H1 (cell line): ENCODE measurements around the gene ITPKC. TPM values are rescaled to one million over a fixed set of nuclear protein-coding genes. Genes with fewer than 3 reads are reported as not detected.

Experiments
- CTCF ChIA-PET: fragments of 300-600 bp; sonication (Branson Sonifier 250); formaldehyde crosslinking; loops from one replicate; lab custom pipeline; 2021; ENCODE audit not compliant: partially characterized antibody; lab: Charles Lee
- POLR2A ChIA-PET: fragments of 300-600 bp; sonication (Branson Sonifier 250); formaldehyde crosslinking; loops from one replicate; lab custom pipeline; 2021; ENCODE audit warnings: inconsistent platforms; ENCODE audit not compliant: partially characterized antibody; lab: Charles Lee
- DNase-seq, 2 experiments: peaks; one replicate each; pipeline versions ENCODE4 v3.0.0 to v3.0.0-alpha.2; 2010 to 2022; ENCODE audit warnings: low spot score in 2 of 2, low read depth in 1 of 2, mixed read lengths in 1 of 2
- FAIRE-seq: peaks from 2 replicates; lab custom pipeline; 2011; peaks lifted over from hg19 to GRCh38; lab: Jason Lieb, UNC
- H2AFZ ChIP-seq: 2 replicates; pipeline ENCODE4 v1.8.1; 2012; ENCODE audit warnings: low read length, inconsistent platforms
- H2AK5ac ChIP-seq: 2 replicates; pipeline ENCODE4 v1.6.1; 2013; ENCODE audit warnings: low read depth, low read length
- H2BK120ac ChIP-seq: replicated peaks from 2 replicates; pipeline ENCODE3; 2013; ENCODE audit warnings: low read depth, low read length, inconsistent platforms
- H2BK12ac ChIP-seq: 2 replicates; pipeline ENCODE4 v1.6.1; 2013; ENCODE audit warnings: low read depth, low read length
- H2BK15ac ChIP-seq: 2 replicates; pipeline ENCODE4 v1.6.1; 2013; ENCODE audit warnings: low read length
- H2BK20ac ChIP-seq: 2 replicates; pipeline ENCODE4 v1.6.1; 2013; ENCODE audit warnings: low read length
- H2BK5ac ChIP-seq: 2 replicates; pipeline ENCODE4 v1.6.1; 2013; ENCODE audit warnings: low read depth, low read length
- H3K14ac ChIP-seq: 2 replicates; pipeline ENCODE4 v1.6.1; 2013; ENCODE audit warnings: inconsistent platforms; ENCODE audit not compliant: insufficient read length
- H3K18ac ChIP-seq: 2 replicates; pipeline ENCODE4 v1.6.1; 2013; ENCODE audit warnings: low read length; ENCODE audit errors: extremely low read depth
- H3K23ac ChIP-seq: 2 replicates; pipeline ENCODE4 v1.6.1; 2013; ENCODE audit warnings: inconsistent platforms; ENCODE audit not compliant: insufficient read length
- H3K23me2 ChIP-seq: 2 replicates; pipeline ENCODE4 v1.6.1; 2013; ENCODE audit warnings: low read depth, low read length
- H3K27ac ChIP-seq: 2 replicates; pipeline ENCODE4 v1.6.1; 2011; ENCODE audit warnings: low read depth, low read length, inconsistent platforms
- H3K27me3 ChIP-seq, 4 experiments: replicated peaks in 1 of 4; 1 replicate in 1 of 4; 2 replicates in 3 of 4; pipeline versions ENCODE4 v1.6.1 to v1.8.1; 2011 to 2013; ENCODE audit warnings: low read length in 3 of 4, mild to moderate bottlenecking in 3 of 4, inconsistent platforms in 2 of 4, mixed read lengths in 2 of 4, moderate library complexity in 1 of 4; ENCODE audit not compliant: control insufficient read depth in 3 of 4, insufficient read depth in 3 of 4; ENCODE audit errors: extremely low read depth in 1 of 4
- H3K36me3 ChIP-seq, 4 experiments: 2 replicates each; pipeline versions ENCODE4 v1.6.1 to v1.8.1; 2011 to 2013; ENCODE audit warnings: mild to moderate bottlenecking in 4 of 4, low read length in 3 of 4, moderate library complexity in 2 of 4, control low read depth in 1 of 4, inconsistent platforms in 1 of 4; ENCODE audit not compliant: insufficient read depth in 4 of 4, control insufficient read depth in 2 of 4
- H3K4ac ChIP-seq: replicated peaks from 2 replicates; pipeline ENCODE3; 2013; ENCODE audit warnings: low read length, low read depth, mixed read lengths, inconsistent platforms; ENCODE audit not compliant: insufficient read length
- H3K4me1 ChIP-seq, 4 experiments: replicated peaks in 1 of 4; 1 replicate in 1 of 4; 2 replicates in 3 of 4; pipeline versions ENCODE4 v1.6.1 to v1.8.1; 2011 to 2013; ENCODE audit warnings: low read length in 3 of 4, inconsistent platforms in 2 of 4, mixed read lengths in 1 of 4; ENCODE audit not compliant: insufficient read depth in 4 of 4, control insufficient read depth in 3 of 4
- H3K4me2 ChIP-seq, 2 experiments: 2 replicates each; pipeline versions ENCODE4 v1.6.1 to v1.8.1; 2011 to 2013; ENCODE audit warnings: low read depth in 2 of 2, low read length in 2 of 2, control low read depth in 1 of 2, inconsistent platforms in 1 of 2, mild to moderate bottlenecking in 1 of 2; ENCODE audit not compliant: insufficient read depth in 1 of 2
- H3K4me3 ChIP-seq, 4 experiments: fragments of 200-600, 300-600 bp in 1 of 4; sonication (generic), shearing (Covaris generic), sonication (Bioruptor Twin) in 1 of 4; 2 replicates each; pipeline versions ENCODE4 v1.5.1 to v1.8.1; 2011 to 2016; ENCODE audit warnings: low read length in 4 of 4, low read depth in 3 of 4, control low read depth in 2 of 4, inconsistent platforms in 2 of 4, mild to moderate bottlenecking in 2 of 4, mixed read lengths in 1 of 4, moderate library complexity in 1 of 4; ENCODE audit not compliant: insufficient read depth in 2 of 4; ENCODE audit errors: extremely low read depth in 1 of 4
- H3K56ac ChIP-seq: replicated peaks from 2 replicates; pipeline ENCODE3; 2013; ENCODE audit warnings: low read depth, mild to moderate bottlenecking, mixed read lengths, low read length, inconsistent platforms; ENCODE audit not compliant: insufficient read length
- H3K79me1 ChIP-seq: 2 replicates; pipeline ENCODE4 v1.6.1; 2013; ENCODE audit warnings: low read depth, low read length, control low read depth
- H3K79me2 ChIP-seq, 2 experiments: 2 replicates each; pipeline versions ENCODE4 v1.6.1 to v1.8.1; 2012 to 2013; ENCODE audit warnings: low read length in 2 of 2, mild to moderate bottlenecking in 2 of 2, inconsistent platforms in 1 of 2; ENCODE audit not compliant: insufficient read depth in 2 of 2, control insufficient read depth in 1 of 2
- H3K9ac ChIP-seq, 4 experiments: replicated peaks in 1 of 4; 1 replicate in 1 of 4; 2 replicates in 3 of 4; pipeline versions ENCODE4 v1.6.1 to v1.8.1; 2011 to 2013; ENCODE audit warnings: low read depth in 3 of 4, low read length in 3 of 4, control low read depth in 2 of 4, mild to moderate bottlenecking in 2 of 4, moderate library complexity in 2 of 4, inconsistent platforms in 1 of 4; ENCODE audit errors: extremely low read depth in 1 of 4
- H3K9me3 ChIP-seq, 2 experiments: 2 replicates each; pipeline versions ENCODE4 v1.6.1 to v1.8.1; 2012 to 2013; ENCODE audit warnings: mild to moderate bottlenecking in 2 of 2, moderate library complexity in 2 of 2, control low read depth in 1 of 2, inconsistent platforms in 1 of 2, low read depth in 1 of 2, low read length in 1 of 2, mixed read lengths in 1 of 2; ENCODE audit not compliant: insufficient read depth in 2 of 2
- H4K20me1 ChIP-seq, 2 experiments: replicated peaks in 1 of 2; 2 replicates each; pipeline versions ENCODE3 to v1.8.1; 2011 to 2013; ENCODE audit warnings: inconsistent platforms in 2 of 2, low read length in 2 of 2, mild to moderate bottlenecking in 1 of 2; ENCODE audit not compliant: insufficient read depth in 2 of 2, control insufficient read depth in 1 of 2
- H4K5ac ChIP-seq: 2 replicates; pipeline ENCODE4 v1.6.1; 2013; ENCODE audit warnings: low read length, low read depth, mixed read lengths, inconsistent platforms; ENCODE audit not compliant: insufficient read length
- H4K8ac ChIP-seq: 2 replicates; pipeline ENCODE4 v1.8.0; 2013; ENCODE audit warnings: mild to moderate bottlenecking, moderate library complexity, low read length, inconsistent platforms; ENCODE audit not compliant: insufficient read depth; ENCODE audit errors: extremely low read depth
- H4K91ac ChIP-seq: replicated peaks from 2 replicates; pipeline ENCODE3; 2013; ENCODE audit warnings: low read length, mixed read lengths, inconsistent platforms; ENCODE audit not compliant: insufficient read length
- CEBPB ChIP-seq: IDR thresholded peaks from 2 replicates; pipeline ENCODE4 v1.6.1; 2012; ENCODE audit warnings: low read depth, low read length
- CHD1 ChIP-seq: IDR thresholded peaks from 2 replicates; pipeline ENCODE4 v1.6.1; 2012; ENCODE audit warnings: low read depth, low read length, improper control_type of control experiment
- JUND ChIP-seq: IDR thresholded peaks from 2 replicates; pipeline ENCODE4 v1.6.1; 2011; ENCODE audit warnings: mild to moderate bottlenecking, improper control_type of control experiment, low read length
- KDM4A ChIP-seq: IDR thresholded peaks from one replicate; pipeline ENCODE4 v1.7.1; 2012; ENCODE audit warnings: low read depth, mild to moderate bottlenecking, moderate library complexity, low read length, inconsistent platforms; ENCODE audit not compliant: severe bottlenecking
- PHF8 ChIP-seq: fragments of 200-600 bp; sonication (generic); conservative IDR thresholded peaks from 2 replicates; pipeline ENCODE4 v1.7.1; 2012; ENCODE audit warnings: low read depth, mild to moderate bottlenecking, inconsistent platforms, low read length, moderate library complexity
- RAD21 ChIP-seq, 2 experiments: IDR thresholded peaks in 1 of 2; conservative IDR thresholded peaks in 1 of 2; 2 replicates each; pipeline ENCODE4 v1.6.1; 2011; ENCODE audit warnings: low read depth in 2 of 2, low read length in 2 of 2, improper control_type of control experiment in 1 of 2, inconsistent platforms in 1 of 2, mild to moderate bottlenecking in 1 of 2, moderate library complexity in 1 of 2
- SIX5 ChIP-seq: IDR thresholded peaks from 2 replicates; pipeline ENCODE4 v1.6.1; 2011; ENCODE audit warnings: mild to moderate bottlenecking, low read depth, low read length
- SP4 ChIP-seq: IDR thresholded peaks from 2 replicates; pipeline ENCODE4 v1.6.1; 2012; ENCODE audit warnings: low read length, inconsistent platforms
- SUZ12 ChIP-seq: fragments of 200-600 bp; sonication (generic); IDR thresholded peaks from 2 replicates; pipeline ENCODE4 v1.6.1; 2012; ENCODE audit warnings: mild to moderate bottlenecking, inconsistent platforms, low read length, moderate library complexity, mixed read lengths
- WGBS, 2 experiments: shearing (Covaris generic) in 1 of 2; methylation state at CpG; one replicate each; pipeline versions ENCODE4 v1.1.6 to v1.1.7; 2013 to 2015; ENCODE audit warnings: low lambda C conversion rate in 2 of 2, mixed read lengths in 2 of 2, inconsistent platforms in 1 of 2, low coverage in 1 of 2, missing lambda C conversion rate in 1 of 2; ENCODE audit not compliant: insufficient replicate concordance in 2 of 2, insufficient coverage in 1 of 2, insufficient read length in 1 of 2; ENCODE audit errors: extremely low coverage in 1 of 2, missing lambda C conversion rate in 1 of 2; 5-methylcytosine and 5-hydroxymethylcytosine counted together
- polyA plus RNA-seq, 7 experiments: library from polyadenylated mRNA; depleted of rRNA in 3 of 7; stranded (reverse) in 5 of 7; unstranded in 2 of 7; fragments of >200 nt in 5 of 7; fragments of 200-250 nt in 2 of 7; gene quantifications; 1 replicate in 5 of 7; 2 replicates in 1 of 7; 4 replicates in 1 of 7; pipeline versions ENCODE4 v1.2.1 to v1.2.3, GENCODE V29; 2011 to 2013; ENCODE audit warnings: missing spikeins in 2 of 7, mixed read lengths in 2 of 7
- total RNA-seq: library from RNA; stranded (reverse); fragmentation: NEBNext Ultra II Directional; extraction: Animal tissue kit (Norgen Biotek cat#: 25700); gene quantifications from 2 replicates; pipeline ENCODE4 v1.2.1, GENCODE V29; 2021
- TF ChIP-seq, protein P1 (sequence below): IDR thresholded peaks from 2 replicates; pipeline ENCODE4 v1.6.1; 2012; ENCODE audit warnings: inconsistent platforms

Gene ITPKC
- total and polyA plus RNA-seq, 2 of the 8 experiments (the other 6 are each of a cell fraction or from before 2014, with no cell fraction given) = 5.2 to 8.9 TPM

DNA sequence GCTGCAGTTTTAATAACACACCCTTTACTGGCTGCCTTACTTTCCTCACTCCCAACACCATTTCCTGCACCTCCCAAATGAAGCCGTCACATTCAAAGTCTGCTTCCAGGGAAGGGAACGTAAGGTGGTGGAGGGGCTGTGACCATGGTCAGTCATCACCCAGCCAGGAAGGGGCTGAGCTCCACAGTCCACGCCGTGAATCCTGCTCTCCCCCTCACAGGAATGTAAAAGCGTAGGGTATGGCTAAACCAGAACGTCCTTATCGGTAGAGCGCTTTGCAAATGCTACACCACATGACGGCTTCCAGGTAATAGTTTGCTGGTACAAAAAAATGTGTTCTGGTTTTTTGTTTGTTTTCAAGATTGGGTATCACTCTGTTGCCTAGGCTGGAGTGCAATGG is 33.5 kb upstream of the ITPKC start:
- H2BK5ac ChIP-seq = no peak overlapping the region
- no peak overlapping the region for H3K4ac ChIP-seq
- H3K14ac ChIP-seq = no peak overlapping the region
- peaks cover 4 to 36% (median 14%) of the 10 kb centered on the region in 4 experiments for H3K36me3 ChIP-seq
- no peaks in the 10 kb centered on the region for H3K4me1 ChIP-seq
- H2BK15ac ChIP-seq = no peak overlapping the region
- H3K23ac ChIP-seq = no peak overlapping the region
- H2BK20ac ChIP-seq = no peak overlapping the region
- ChIA-PET CTCF (interaction anchor here (0.6 to 1.2 kb wide), 4 partner anchors 11 to 380 kb away, joined by 3 to 4 read pairs (median 4); no protein-coding TSS in a partner anchor), POLR2A (interaction anchor here (0.6 to 1.0 kb wide), 3 partner anchors 16 to 21 kb away, joined by 3 read pairs; no protein-coding TSS in a partner anchor)
- H4K91ac ChIP-seq = no peak overlapping the region
- peaks cover 6% of the 10 kb centered on the region; the same call in 1 of the 2 replicates for H3K23me2 ChIP-seq
- H3K18ac ChIP-seq = no peak overlapping the region
- H3K4me3 ChIP-seq = no peak overlapping the region
- H3K9me3 ChIP-seq = no peaks in the 10 kb centered on the region
- H3K27me3 ChIP-seq = no peaks in the 10 kb centered on the region
- no peak overlapping the region for H3K9ac ChIP-seq
- H4K8ac ChIP-seq = no peak overlapping the region
- no peak overlapping the region for H4K5ac ChIP-seq
- H3K4me2 ChIP-seq = no peak overlapping the region
- peaks cover 0 to 6% of the 10 kb centered on the region in 2 experiments; a peak in 1 of 4 replicates for H3K79me2 ChIP-seq
- peaks cover 6 to 20% of the 10 kb centered on the region in 2 experiments for H4K20me1 ChIP-seq
- H2AFZ ChIP-seq = no peak overlapping the region
- H3K56ac ChIP-seq = no peak overlapping the region
- H2BK120ac ChIP-seq = no peak overlapping the region
- WGBS, 2 experiments = 91% methylated on average over 9 of the region's 9 CpGs; no CpG with 5 or more reads in 1 of the 2 experiments
- FAIRE-seq (no peak), DNase-seq (no peak)
- H2BK12ac ChIP-seq = no peak overlapping the region
- no peak overlapping the region for H3K27ac ChIP-seq
- peaks cover 6% of the 10 kb centered on the region for H3K79me1 ChIP-seq
- no peak for TF ChIP-seq KDM4A
- TF ChIP-seq, protein P1, sequence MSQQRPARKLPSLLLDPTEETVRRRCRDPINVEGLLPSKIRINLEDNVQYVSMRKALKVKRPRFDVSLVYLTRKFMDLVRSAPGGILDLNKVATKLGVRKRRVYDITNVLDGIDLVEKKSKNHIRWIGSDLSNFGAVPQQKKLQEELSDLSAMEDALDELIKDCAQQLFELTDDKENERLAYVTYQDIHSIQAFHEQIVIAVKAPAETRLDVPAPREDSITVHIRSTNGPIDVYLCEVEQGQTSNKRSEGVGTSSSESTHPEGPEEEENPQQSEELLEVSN = no peak
- no peak for TF ChIP-seq CEBPB
- TF ChIP-seq RAD21 (IDR thresholded peaks at IDR 0.05 in 1 of 2, conservative IDR thresholded peaks at IDR 0.05 in 1 of 2; ENCODE audit: low read depth in 2 of 2, low read length in 2 of 2) = no peak
- no peak for TF ChIP-seq CHD1
- TF ChIP-seq JUND = no peak
- no peak for TF ChIP-seq SUZ12
- TF ChIP-seq PHF8 = no peak
- no peak for TF ChIP-seq SP4
- TF ChIP-seq SIX5 = no peak
- no peak overlapping the region for H2AK5ac ChIP-seq
